NCI-H526 (cell line): ENCODE results near the gene HBA1.
"Not testable (repeated sequence)": the region's sequence is repeated elsewhere in the genome, so short reads cannot be mapped to it uniquely, and the experiment has no call there.

ENCODE experiments used
- DNase-seq, 2 experiments: peaks; one replicate each; lab custom pipeline; 2025; lab: John Stamatoyannopoulos, UW

Gene HBA1

GRCh38 chr16:203246-203645, 26.8 kb downstream of the HBA1 start:
- no peak for DNase-seq

GRCh38 chr16:204046-204445, 27.6 kb downstream of the HBA1 start:
- not testable (repeated sequence) for DNase-seq

GRCh38 chr16:209359-209758, 32.9 kb downstream of the HBA1 start:
- DNase-seq, result not testable (repeated sequence)

- not testable (repeated sequence) for DNase-seq
Observed at GRCh38 chr16:211631-212180, 35.2 kb downstream of the HBA1 start.

GRCh38 chr16:212999-213398, 36.5 kb downstream of the HBA1 start:
- DNase-seq, result no peak

GRCh38 chr16:220021-220420, 43.5 kb downstream of the HBA1 start:
- DNase-seq, result no peak
